Testis (tissue), 3 donors: ENCODE measurements around the gene NFIA. TPM values are rescaled to one million over a fixed set of nuclear protein-coding genes. Genes with fewer than 3 reads are reported as not detected.

Experiments used
- DNase-seq: peaks from one replicate; pipeline ENCODE4 v3.0.0-alpha.2; 2019
- H3K27ac ChIP-seq, 2 donors: fragments of 200-600 bp; sonication (generic); one replicate each; pipeline ENCODE4 v1.5.1; 2019
- H3K27me3 ChIP-seq: fragments of 200-600 bp; sonication (generic); one replicate; pipeline ENCODE4 v1.5.1; 2019
- H3K36me3 ChIP-seq: fragments of 200-600 bp; sonication (generic); one replicate; pipeline ENCODE4 v1.5.1; 2017; ENCODE audit warnings: low read depth; ENCODE audit errors: missing control alignments
- H3K4me1 ChIP-seq: fragments of 200-600 bp; sonication (generic); one replicate; pipeline ENCODE4 v1.5.1; 2019
- H3K4me3 ChIP-seq, 2 donors: fragments of 200-600 bp; sonication (generic); one replicate each; pipeline ENCODE4 v1.5.1; 2017 to 2019
- H3K9me3 ChIP-seq: fragments of 200-600 bp; sonication (generic); one replicate; pipeline ENCODE4 v1.5.1; 2017
- POLR2A ChIP-seq: fragments of 450-650 bp; IDR thresholded peaks from one replicate; pipeline ENCODE4 v1.6.1; 2017; ENCODE audit warnings: antibody characterized with exemption, mild to moderate bottlenecking, moderate library complexity
- WGBS, 2 donors: methylation state at CpG; one replicate each; pipeline ENCODE4 v1.1.5; 2018; 5-methylcytosine and 5-hydroxymethylcytosine counted together
- intact Hi-C: fragments of 100-400 bp; cut with DNase I; formaldehyde crosslinking; loops from one replicate; pipeline ENCODE4 v1.15.1; 2023; ENCODE audit warnings: low total_unique reads
- polyA plus RNA-seq: library from polyadenylated mRNA; stranded (reverse); fragments of 350-450 nt; fragmentation: Illumina TruSeq; extraction: RNeasy Lipid Tissue Mini Kit (QIAGEN cat#74804); gene quantifications from one replicate; pipeline ENCODE4 v1.2.3, GENCODE V29; 2014; ENCODE audit warnings: low read depth, low replicate concordance; ENCODE audit not compliant: insufficient read depth
- total RNA-seq, 2 donors: library from RNA; depleted of rRNA; stranded (reverse); fragments of >200 nt; gene quantifications; one replicate each; pipeline ENCODE4 v1.2.3, GENCODE V29; 2016
- TF ChIP-seq, protein P1 (sequence below), 3 experiments: fragments of 450-650 bp in 2 of 3; fragments of 200-600 bp in 1 of 3; sonication (generic) in 1 of 3; IDR thresholded peaks; one replicate each; pipeline ENCODE4 v1.5.1; 2016 to 2019; ENCODE audit warnings: antibody characterized with exemption in 3 of 3, mild to moderate bottlenecking in 2 of 3, moderate library complexity in 1 of 3

Gene NFIA
- total and polyA plus RNA-seq, 3 donors from 2014 or later, result 11.6 to 78.9 (median 53.5) TPM

DNA sequence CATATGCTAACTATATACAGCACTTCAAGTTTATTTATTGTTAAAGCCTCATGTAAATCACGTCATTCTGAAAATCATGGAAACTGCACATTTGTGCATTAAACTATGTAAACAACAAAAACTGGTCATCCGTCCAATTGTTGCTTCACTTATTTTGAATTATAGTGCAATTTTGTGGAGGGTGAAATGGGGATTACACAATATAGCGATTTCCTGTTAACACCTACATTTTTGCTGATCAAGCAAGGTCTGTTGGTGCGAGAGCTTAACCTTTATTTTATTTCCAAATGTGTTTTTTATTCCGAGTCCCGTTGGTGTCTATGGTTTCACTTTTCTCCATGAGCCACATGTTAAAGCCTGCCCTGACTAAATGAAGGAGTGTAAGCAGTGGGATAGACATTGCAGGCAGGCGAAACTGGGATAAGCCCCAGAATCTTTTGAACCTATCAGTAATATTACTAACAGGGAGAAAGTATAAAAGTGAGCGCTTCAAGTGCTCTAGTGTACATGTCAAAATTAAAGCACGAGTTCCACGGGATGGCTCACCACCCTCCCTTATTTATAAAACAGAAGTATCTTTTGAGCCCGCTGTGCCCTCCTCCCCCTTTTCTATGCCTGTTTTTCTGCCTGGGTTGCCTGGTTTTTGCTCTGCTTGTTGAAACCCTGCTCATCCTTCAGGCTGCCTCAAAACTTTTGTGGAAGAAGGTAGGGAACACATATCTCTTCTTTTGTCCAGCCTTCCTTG lies 120.7 kb downstream of the NFIA start:
- H3K27me3 ChIP-seq, result no peaks in the 10 kb centered on the region
- no peak overlapping the region for H3K4me3 ChIP-seq
- H3K4me1 ChIP-seq, result peaks cover 6% of the 10 kb centered on the region
- H3K27ac ChIP-seq, result no peak overlapping the region
- no peaks in the 10 kb centered on the region for H3K36me3 ChIP-seq
- TF ChIP-seq, protein P1, sequence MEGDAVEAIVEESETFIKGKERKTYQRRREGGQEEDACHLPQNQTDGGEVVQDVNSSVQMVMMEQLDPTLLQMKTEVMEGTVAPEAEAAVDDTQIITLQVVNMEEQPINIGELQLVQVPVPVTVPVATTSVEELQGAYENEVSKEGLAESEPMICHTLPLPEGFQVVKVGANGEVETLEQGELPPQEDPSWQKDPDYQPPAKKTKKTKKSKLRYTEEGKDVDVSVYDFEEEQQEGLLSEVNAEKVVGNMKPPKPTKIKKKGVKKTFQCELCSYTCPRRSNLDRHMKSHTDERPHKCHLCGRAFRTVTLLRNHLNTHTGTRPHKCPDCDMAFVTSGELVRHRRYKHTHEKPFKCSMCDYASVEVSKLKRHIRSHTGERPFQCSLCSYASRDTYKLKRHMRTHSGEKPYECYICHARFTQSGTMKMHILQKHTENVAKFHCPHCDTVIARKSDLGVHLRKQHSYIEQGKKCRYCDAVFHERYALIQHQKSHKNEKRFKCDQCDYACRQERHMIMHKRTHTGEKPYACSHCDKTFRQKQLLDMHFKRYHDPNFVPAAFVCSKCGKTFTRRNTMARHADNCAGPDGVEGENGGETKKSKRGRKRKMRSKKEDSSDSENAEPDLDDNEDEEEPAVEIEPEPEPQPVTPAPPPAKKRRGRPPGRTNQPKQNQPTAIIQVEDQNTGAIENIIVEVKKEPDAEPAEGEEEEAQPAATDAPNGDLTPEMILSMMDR (IDR thresholded peaks at IDR 0.05), result no peak
- no peak for TF ChIP-seq POLR2A
- DNase-seq, result no peak
- no peaks in the 10 kb centered on the region for H3K9me3 ChIP-seq
- intact Hi-C loops, result no loop called here
- 76% methylated on average over 11 of the region's 11 CpGs for WGBS, 2 donors

DNA sequence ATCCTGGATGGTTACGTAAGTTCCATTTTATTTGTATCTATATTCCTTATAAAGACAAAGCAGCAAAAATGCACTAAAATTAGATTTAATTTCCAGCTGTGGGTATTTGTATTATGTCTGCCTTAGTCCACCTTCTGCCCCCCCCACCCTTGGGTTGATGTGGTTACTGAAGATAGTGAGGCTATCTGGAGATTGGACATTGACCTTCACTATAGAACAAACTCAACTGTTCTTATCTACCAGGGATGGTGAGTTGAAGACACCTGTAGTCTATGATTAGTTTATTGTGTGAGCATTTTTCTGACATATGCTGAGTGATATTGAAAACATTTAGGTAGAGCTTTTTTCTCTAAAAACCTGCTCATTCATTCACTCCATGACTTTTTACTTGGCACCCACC lies 122.2 kb downstream of the NFIA start:
- no peak overlapping the region for H3K27ac ChIP-seq
- no peaks in the 10 kb centered on the region for H3K36me3 ChIP-seq
- peaks cover 6% of the 10 kb centered on the region for H3K4me1 ChIP-seq
- TF ChIP-seq, protein P1 (IDR thresholded peaks at IDR 0.05), result no peak
- no peak for TF ChIP-seq POLR2A
- H3K9me3 ChIP-seq, result no peaks in the 10 kb centered on the region
- no peaks in the 10 kb centered on the region for H3K27me3 ChIP-seq
- intact Hi-C loops, result no loop called here
- 92 to 100% methylated on average over 1 of the region's 1 CpG for WGBS, 2 donors
- no peak for DNase-seq
- H3K4me3 ChIP-seq, result no peak overlapping the region

DNA sequence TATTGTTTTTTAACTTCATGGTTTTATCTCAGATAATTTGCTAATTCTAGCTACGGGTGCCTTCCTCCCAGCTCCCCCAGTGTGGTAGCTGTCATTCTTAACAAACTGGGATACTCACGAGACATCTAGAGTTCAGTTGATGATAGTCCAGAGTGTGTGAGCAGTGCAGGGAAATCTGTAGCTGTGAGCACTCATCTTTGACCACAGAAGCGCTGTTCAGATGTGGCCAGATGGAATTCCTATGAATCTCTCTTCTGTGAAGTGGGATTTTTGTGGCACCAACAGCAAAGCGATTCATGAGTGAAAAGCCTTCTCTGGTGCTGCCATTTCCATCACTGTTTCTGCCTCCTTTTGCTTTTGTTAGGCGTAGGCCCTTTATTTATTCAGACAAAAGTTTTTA lies 125.1 kb downstream of the NFIA start:
- H3K36me3 ChIP-seq, result no peaks in the 10 kb centered on the region
- H3K27me3 ChIP-seq, result no peaks in the 10 kb centered on the region
- H3K4me1 ChIP-seq, result peaks cover 6% of the 10 kb centered on the region
- no peak overlapping the region for H3K4me3 ChIP-seq
- no peak for TF ChIP-seq POLR2A
- TF ChIP-seq, protein P1 (IDR thresholded peaks at IDR 0.05), result no peak
- H3K27ac ChIP-seq, result no peak overlapping the region
- H3K9me3 ChIP-seq, result no peaks in the 10 kb centered on the region
- no peak for DNase-seq
- 84 to 89% methylated on average over 5 of the region's 5 CpGs for WGBS, 2 donors
- intact Hi-C loops, result no loop called here

DNA sequence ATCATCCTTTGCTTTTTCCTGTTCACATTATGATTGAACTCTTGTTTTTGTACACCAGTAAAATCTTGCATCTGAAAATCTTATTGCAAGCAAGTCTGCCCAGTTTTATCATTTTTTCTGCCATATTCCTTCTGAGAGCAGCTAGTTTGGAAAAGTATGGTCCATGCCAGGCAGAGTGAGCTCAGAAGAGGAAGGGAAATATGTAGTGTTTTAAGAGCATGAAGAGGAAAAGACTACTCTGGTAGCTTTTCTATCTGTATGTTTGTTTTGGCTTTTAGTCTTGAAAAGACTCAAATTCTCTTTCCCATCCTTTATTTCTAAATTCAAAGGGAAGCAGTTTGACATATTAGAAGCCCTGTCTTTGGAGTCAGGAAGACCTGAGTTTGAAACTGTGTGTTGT lies 125.8 kb downstream of the NFIA start:
- H3K4me1 ChIP-seq, result peaks cover 4% of the 10 kb centered on the region
- no peak overlapping the region for H3K4me3 ChIP-seq
- DNase-seq, result no peak
- H3K36me3 ChIP-seq, result no peaks in the 10 kb centered on the region
- intact Hi-C loops, result no loop called here
- no peaks in the 10 kb centered on the region for H3K9me3 ChIP-seq
- no peaks in the 10 kb centered on the region for H3K27me3 ChIP-seq
- no peak for TF ChIP-seq POLR2A
- TF ChIP-seq, protein P1 (IDR thresholded peaks at IDR 0.05), result no peak
- no peak overlapping the region for H3K27ac ChIP-seq

DNA sequence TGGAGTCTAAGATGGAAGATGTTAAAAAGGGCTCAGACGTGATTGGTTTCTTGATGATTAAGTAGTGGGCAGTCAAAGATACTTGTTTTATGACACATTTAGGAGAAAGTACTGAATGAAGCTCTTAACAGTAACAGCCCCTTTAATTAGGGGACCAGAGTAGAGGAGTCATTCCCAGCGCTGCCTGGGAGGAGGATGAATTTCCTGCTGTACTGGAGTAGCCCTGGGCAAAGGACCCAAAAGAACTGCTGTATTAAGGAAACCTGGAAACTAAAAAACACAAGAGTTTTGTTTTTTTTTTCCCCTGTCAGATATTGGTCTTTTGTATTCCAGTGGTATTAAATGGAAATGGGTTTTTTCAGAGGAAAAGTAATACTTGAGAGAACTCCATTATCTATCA lies 126.5 kb downstream of the NFIA start:
- TF ChIP-seq, protein P1 (IDR thresholded peaks at IDR 0.05), result no peak
- TF ChIP-seq POLR2A, result no peak
- Histone ChIP-seq H3K4me3 (no peak overlapping the region), H3K27me3 (no peaks in the 10 kb centered on the region), H3K9me3 (no peaks in the 10 kb centered on the region), H3K27ac (no peak overlapping the region), H3K4me1 (no peaks in the 10 kb centered on the region), H3K36me3 (no peaks in the 10 kb centered on the region)
- WGBS, 2 donors, result 57 to 62% methylated on average over 2 of the region's 2 CpGs
- no peak for DNase-seq
- intact Hi-C loops, result no loop called here
